Fibroblast of lung (primary cell): ENCODE measurements around the gene INVS. TPM values are rescaled to one million over a fixed set of nuclear protein-coding genes. Genes with fewer than 3 reads are reported as not detected.

Experiments
- DNase-seq, 2 donors: peaks; one replicate each; pipeline versions ENCODE4 v3.0.0 to v3.0.0-alpha.2; 2010; ENCODE audit warnings: low read depth in 2 of 2
- H2AFZ ChIP-seq: 2 replicates; pipeline ENCODE4 v1.5.1; 2012; ENCODE audit warnings: low read length, control low read depth, inconsistent platforms
- H3K27ac ChIP-seq: 2 replicates; pipeline ENCODE4 v1.5.1; 2011; ENCODE audit warnings: low read length, control low read depth; ENCODE audit not compliant: insufficient read depth
- H3K27me3 ChIP-seq: 2 replicates; pipeline ENCODE4 v1.5.1; 2011; ENCODE audit warnings: mild to moderate bottlenecking, low read length; ENCODE audit not compliant: control insufficient read depth, insufficient read depth
- H3K36me3 ChIP-seq: 2 replicates; pipeline ENCODE4 v1.5.1; 2011; ENCODE audit warnings: low read length; ENCODE audit not compliant: control insufficient read depth, insufficient read depth
- H3K4me1 ChIP-seq: 2 replicates; pipeline ENCODE4 v1.5.1; 2011; ENCODE audit warnings: low read length; ENCODE audit not compliant: control insufficient read depth, insufficient read depth; ENCODE audit errors: extremely low read depth
- H3K4me2 ChIP-seq: 2 replicates; pipeline ENCODE4 v1.5.1; 2011; ENCODE audit warnings: low read length, control low read depth; ENCODE audit not compliant: insufficient read depth; ENCODE audit errors: extremely low read depth
- H3K4me3 ChIP-seq, 4 experiments: fragments of 200-600 bp in 1 of 4; sonication (generic) in 1 of 4; replicated peaks in 1 of 4; 2 replicates each; pipeline ENCODE4 v1.5.1; 2011 to 2016; ENCODE audit warnings: low read length in 4 of 4, low read depth in 3 of 4, mild to moderate bottlenecking in 3 of 4, control low read depth in 2 of 4, inconsistent platforms in 1 of 4, mixed read lengths in 1 of 4; ENCODE audit not compliant: insufficient read depth in 1 of 4; ENCODE audit errors: control extremely low read depth in 1 of 4
- H3K79me2 ChIP-seq: 2 replicates; pipeline ENCODE4 v1.5.1; 2012; ENCODE audit warnings: mild to moderate bottlenecking, low read length, inconsistent platforms; ENCODE audit not compliant: control insufficient read depth, insufficient read depth
- H3K9ac ChIP-seq: 2 replicates; pipeline ENCODE4 v1.5.1; 2011; ENCODE audit warnings: mild to moderate bottlenecking, low read length, control low read depth; ENCODE audit not compliant: insufficient read depth
- H3K9me3 ChIP-seq: 2 replicates; pipeline ENCODE4 v1.5.1; 2012; ENCODE audit warnings: low read depth, low read length; ENCODE audit not compliant: control insufficient read depth, insufficient read depth
- H4K20me1 ChIP-seq: 2 replicates; pipeline ENCODE4 v1.5.1; 2011; ENCODE audit warnings: low read length; ENCODE audit not compliant: control insufficient read depth, insufficient read depth; ENCODE audit errors: extremely low read depth
- CTCF ChIP-seq, 2 donors: IDR thresholded peaks in 1 of 2; conservative IDR thresholded peaks in 1 of 2; 1 replicate in 1 of 2; 2 replicates in 1 of 2; pipeline ENCODE4 v1.5.1; 2011 to 2012; ENCODE audit warnings: low read length in 2 of 2, control low read depth in 1 of 2, inconsistent platforms in 1 of 2, low read depth in 1 of 2, mild to moderate bottlenecking in 1 of 2
- EZH2 ChIP-seq: IDR thresholded peaks from 2 replicates; pipeline ENCODE4 v1.5.1; 2012; ENCODE audit warnings: low read length, control low read depth, mild to moderate bottlenecking; ENCODE audit errors: missing control alignments
- polyA plus RNA-seq, 2 donors: library from polyadenylated mRNA; depleted of rRNA in 1 of 2; stranded (reverse) in 1 of 2; unstranded in 1 of 2; fragments of >200 nt; gene quantifications; 2 replicates each; pipeline ENCODE4 v1.2.1, GENCODE V29; 2011 to 2012; ENCODE audit warnings: missing spikeins in 1 of 2
- total RNA-seq: library from RNA; depleted of rRNA; stranded (reverse); fragments of >200 nt; gene quantifications from 2 replicates; pipeline ENCODE4 v1.2.1, GENCODE V29; 2014

INVS gene
- total and polyA plus RNA-seq, 2 donors (not counting 1 experiment from before 2014, with no cell fraction given): 13.1 to 45.4 TPM

GRCh38 chr9:100196828-100197227 is 97.8 kb downstream of the INVS start:
- Histone ChIP-seq H3K4me2 (no peak overlapping the region), H3K27ac (no peak overlapping the region), H2AFZ (no peak overlapping the region), H3K4me1 (no peaks in the 10 kb centered on the region), H3K79me2 (no peaks in the 10 kb centered on the region), H4K20me1 (no peaks in the 10 kb centered on the region), H3K4me3 (no peak overlapping the region), H3K9me3 (no peaks in the 10 kb centered on the region), H3K27me3 (no peaks in the 10 kb centered on the region), H3K36me3 (no peaks in the 10 kb centered on the region), H3K9ac (no peak overlapping the region)
- no peak for TF ChIP-seq CTCF (conservative IDR thresholded peaks at IDR 0.05 in 1 of 2, IDR thresholded peaks at IDR 0.05 in 1 of 2; ENCODE audit: low read depth in 1 of 2, low read length in 2 of 2)
- no peak for TF ChIP-seq EZH2
- DNase-seq: no peak

GRCh38 chr9:100197553-100197952 is 98.5 kb downstream of the INVS start:
- Histone ChIP-seq H3K4me2 (no peak overlapping the region), H3K27ac (no peak overlapping the region), H3K9ac (no peak overlapping the region), H2AFZ (no peak overlapping the region), H3K4me3 (no peak overlapping the region), H3K36me3 (no peaks in the 10 kb centered on the region), H3K27me3 (no peaks in the 10 kb centered on the region), H3K4me1 (no peaks in the 10 kb centered on the region), H4K20me1 (no peaks in the 10 kb centered on the region), H3K9me3 (no peaks in the 10 kb centered on the region), H3K79me2 (no peaks in the 10 kb centered on the region)
- no peak for DNase-seq
- TF ChIP-seq CTCF (conservative IDR thresholded peaks at IDR 0.05 in 1 of 2, IDR thresholded peaks at IDR 0.05 in 1 of 2; ENCODE audit: low read depth in 1 of 2, low read length in 2 of 2) (no peak), EZH2 (no peak)

- Histone ChIP-seq H3K4me3 (no peak overlapping the region), H4K20me1 (no peaks in the 10 kb centered on the region), H3K79me2 (no peaks in the 10 kb centered on the region), H3K4me2 (no peak overlapping the region), H3K36me3 (no peaks in the 10 kb centered on the region), H3K27ac (no peak overlapping the region), H3K27me3 (no peaks in the 10 kb centered on the region), H3K9me3 (no peaks in the 10 kb centered on the region), H3K9ac (no peak overlapping the region), H3K4me1 (no peaks in the 10 kb centered on the region), H2AFZ (no peak overlapping the region)
- no peak for TF ChIP-seq CTCF (conservative IDR thresholded peaks at IDR 0.05 in 1 of 2, IDR thresholded peaks at IDR 0.05 in 1 of 2; ENCODE audit: low read depth in 1 of 2, low read length in 2 of 2)
- no peak for TF ChIP-seq EZH2
- DNase-seq: no peak
Measured at GRCh38 chr9:100202806-100203205, 103.8 kb downstream of the INVS start.
